Measurements from ENCODE around the gene TAS2R40. TPM values are rescaled to one million over a fixed set of nuclear protein-coding genes. Genes with fewer than 3 reads are reported as not detected.
"Not testable (repeated sequence)": the region's sequence is repeated elsewhere in the genome, so short reads cannot be mapped to it uniquely, and the experiment has no call there.

The TAS2R40 gene
- total RNA-seq, 1 donor from 2014 or later = not detected

- no peak for DNase-seq (ENCODE audit: low spot score)
- intact Hi-C loops (cut with DNase I) = no loop called here
Measured at GRCh38 chr7:143245123-143245522, 23.3 kb downstream of the TAS2R40 start.

GRCh38 chr7:143247372-143247771, 25.5 kb downstream of the TAS2R40 start:
- intact Hi-C loops (cut with DNase I) = no loop called here
- DNase-seq (ENCODE audit: low spot score) = no peak

DNA sequence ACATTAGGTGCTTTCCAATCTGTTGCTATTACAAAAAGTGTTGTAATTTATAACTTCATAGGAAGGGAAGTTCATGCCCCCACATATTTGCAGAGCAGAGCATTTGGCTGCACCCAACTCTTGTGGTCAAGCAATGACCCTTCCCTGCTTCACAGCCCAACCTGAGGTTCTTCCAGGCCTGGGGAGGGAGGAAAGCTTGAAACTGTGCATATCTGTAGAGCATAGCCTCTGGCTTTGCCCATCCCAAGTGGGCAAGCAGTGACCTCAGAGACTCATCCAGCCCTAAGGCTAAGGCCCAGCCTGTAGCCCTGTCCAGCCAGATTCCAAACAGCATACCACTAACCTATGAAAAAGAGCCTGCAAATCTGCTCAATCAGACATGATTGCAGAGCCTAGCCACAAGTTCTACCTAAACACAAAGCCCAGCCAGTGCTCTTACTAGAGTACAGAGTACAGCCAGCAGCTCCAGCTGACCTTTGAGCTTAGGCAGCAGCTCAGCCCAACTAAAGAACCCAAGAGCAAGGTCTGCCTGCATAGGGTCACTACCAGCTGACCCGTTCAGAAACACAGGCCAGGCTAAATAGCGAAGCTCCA, 27.0 kb downstream of the TAS2R40 start:
- no peak for DNase-seq (ENCODE audit: low spot score)
- intact Hi-C loops (cut with DNase I) = no loop called here

DNA sequence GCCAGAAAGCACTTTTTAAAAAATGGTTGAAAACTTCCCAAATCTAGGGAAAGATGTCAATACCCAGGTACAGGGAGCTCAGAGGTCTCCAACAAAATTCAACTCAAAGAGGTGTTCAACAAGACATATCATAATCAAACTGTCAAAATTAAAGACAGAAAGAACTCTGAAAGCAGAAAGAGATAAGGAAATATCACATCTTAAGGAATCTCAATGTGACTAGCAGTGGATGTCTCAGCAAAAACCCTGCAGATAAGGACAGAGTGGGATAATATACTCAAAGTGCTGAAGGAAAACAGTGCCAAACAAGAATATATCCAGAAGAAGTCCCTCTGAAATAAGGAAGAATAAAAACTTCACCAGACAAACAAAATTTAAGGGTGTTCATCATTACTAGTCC, 28.4 kb downstream of the TAS2R40 start:
- intact Hi-C loops (cut with DNase I) = no loop called here
- DNase-seq (ENCODE audit: low spot score) = no peak

GRCh38 chr7:143250822-143251221, 29.0 kb downstream of the TAS2R40 start:
- intact Hi-C loops (cut with DNase I) = no loop called here
- no peak for DNase-seq (ENCODE audit: low spot score)

- no peak for DNase-seq (ENCODE audit: low spot score)
- intact Hi-C loops (cut with DNase I) = no loop called here
Measured at GRCh38 chr7:143252006-143252405, 30.2 kb downstream of the TAS2R40 start.

- no peak for DNase-seq (ENCODE audit: low spot score)
- intact Hi-C loops (cut with DNase I) = no loop called here
Measured at GRCh38 chr7:143255564-143255963, 33.7 kb downstream of the TAS2R40 start.

DNA sequence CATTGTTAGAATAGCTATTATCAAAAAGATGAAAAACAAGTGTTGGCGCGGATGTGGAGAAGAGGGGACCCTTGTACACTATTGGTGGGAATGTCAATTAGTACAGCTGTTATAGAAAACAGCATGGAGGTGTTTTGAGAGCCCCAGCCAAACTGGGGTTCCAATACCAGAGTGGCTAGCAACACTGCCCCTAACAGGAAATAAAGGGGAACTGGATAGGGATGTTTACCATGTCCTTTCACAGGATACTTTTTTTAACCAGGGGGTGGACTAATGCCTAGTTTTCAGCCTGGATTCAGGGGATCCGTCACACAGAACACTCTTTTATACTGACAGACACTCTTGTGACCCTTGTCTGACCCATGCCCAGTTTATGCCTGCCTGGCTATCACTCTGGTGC, 34.5 kb downstream of the TAS2R40 start:
- DNase-seq (ENCODE audit: low spot score) = no peak
- intact Hi-C loops (cut with DNase I) = no loop called here

DNA sequence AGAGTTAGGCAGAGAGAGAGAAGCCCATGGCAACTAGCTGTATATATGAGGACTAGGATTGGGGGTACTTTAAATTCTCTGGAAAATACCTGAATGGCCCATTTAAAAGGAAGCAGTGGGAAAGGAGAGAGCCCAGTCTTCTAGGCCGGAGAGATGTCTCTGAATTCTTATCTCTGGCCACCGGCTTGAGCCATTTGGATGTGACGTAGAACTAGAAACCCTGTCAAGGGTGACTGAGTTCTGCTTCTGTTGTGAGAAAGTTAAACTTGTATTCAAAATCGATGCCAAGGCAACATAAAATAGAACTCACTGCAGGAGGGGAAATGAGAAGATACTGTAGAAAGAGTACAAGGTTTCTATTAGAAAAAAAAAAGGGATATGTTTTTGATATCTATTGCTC, 35.1 kb downstream of the TAS2R40 start:
- intact Hi-C loops (cut with DNase I) = no loop called here
- DNase-seq (ENCODE audit: low spot score) = no peak

DNA sequence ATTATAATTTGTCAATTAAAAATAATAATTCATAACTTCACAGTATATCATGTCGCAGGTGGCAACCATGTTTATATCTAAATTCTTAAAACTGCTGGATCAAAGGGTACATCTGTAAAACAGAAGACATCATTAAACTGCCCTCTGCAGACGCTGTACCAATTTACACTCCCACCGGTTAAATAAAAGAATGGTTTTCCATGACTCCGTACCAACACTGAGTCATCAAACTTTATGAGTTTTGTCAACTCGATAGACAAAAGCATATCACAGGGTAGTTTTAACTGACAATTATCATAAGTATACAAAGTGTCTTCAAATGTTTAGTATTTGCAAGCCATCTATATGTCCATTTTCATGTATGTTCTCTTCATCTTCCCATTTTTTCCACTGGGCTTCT, 35.7 kb downstream of the TAS2R40 start:
- no peak for DNase-seq (ENCODE audit: low spot score)
- intact Hi-C loops (cut with DNase I) = no loop called here

DNA sequence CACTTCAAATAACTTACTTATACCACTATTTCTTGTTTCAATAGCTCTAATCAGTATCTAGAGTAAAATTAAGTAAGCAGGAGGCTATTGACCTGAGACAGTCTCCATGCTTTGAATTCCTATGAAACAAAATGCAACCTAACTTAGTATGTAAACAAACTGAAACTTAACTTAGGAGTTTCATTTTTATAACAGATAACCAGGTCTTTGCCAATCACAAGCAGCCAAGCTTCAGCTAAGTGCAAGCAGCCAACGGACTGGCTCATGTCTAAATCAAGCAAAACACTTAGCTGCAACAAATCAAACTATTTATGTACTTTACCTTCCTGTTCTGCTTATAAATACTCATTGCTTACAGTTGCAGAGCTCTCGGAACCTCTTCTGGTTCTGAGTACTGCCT, 37.0 kb downstream of the TAS2R40 start:
- intact Hi-C loops (cut with DNase I) = no loop called here
- no peak for DNase-seq (ENCODE audit: low spot score)

DNA sequence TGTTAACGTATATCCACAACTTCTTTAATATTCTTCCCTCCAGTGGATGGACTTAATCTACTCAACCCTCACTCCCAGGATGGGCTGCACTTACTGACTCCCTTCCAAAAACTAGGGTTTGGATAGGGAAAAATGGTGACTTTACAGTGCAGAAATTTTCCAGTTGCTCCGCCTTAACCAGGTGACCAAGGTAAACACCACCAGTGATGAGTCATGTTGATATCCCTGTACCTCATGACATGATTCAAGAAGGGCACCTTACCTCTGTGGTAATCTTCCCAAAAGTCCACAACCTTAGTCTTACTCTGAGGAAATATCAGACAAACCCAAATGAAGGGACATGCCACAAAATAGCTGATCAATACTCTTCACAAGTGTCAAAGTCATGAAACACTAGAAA, 37.9 kb downstream of the TAS2R40 start:
- intact Hi-C loops (cut with DNase I) = loop anchor here (5.0 kb wide), 1 partner anchor 43 kb away; no protein-coding TSS in a partner anchor
- no peak for DNase-seq (ENCODE audit: low spot score)

- intact Hi-C loops (cut with DNase I) = loop anchor here (2.0 to 5.0 kb wide), 2 partner anchors 27 to 40 kb away; partner anchors contain the start of gene CASP2
Measured at GRCh38 chr7:143261901-143262300, 40.1 kb downstream of the TAS2R40 start.

DNA sequence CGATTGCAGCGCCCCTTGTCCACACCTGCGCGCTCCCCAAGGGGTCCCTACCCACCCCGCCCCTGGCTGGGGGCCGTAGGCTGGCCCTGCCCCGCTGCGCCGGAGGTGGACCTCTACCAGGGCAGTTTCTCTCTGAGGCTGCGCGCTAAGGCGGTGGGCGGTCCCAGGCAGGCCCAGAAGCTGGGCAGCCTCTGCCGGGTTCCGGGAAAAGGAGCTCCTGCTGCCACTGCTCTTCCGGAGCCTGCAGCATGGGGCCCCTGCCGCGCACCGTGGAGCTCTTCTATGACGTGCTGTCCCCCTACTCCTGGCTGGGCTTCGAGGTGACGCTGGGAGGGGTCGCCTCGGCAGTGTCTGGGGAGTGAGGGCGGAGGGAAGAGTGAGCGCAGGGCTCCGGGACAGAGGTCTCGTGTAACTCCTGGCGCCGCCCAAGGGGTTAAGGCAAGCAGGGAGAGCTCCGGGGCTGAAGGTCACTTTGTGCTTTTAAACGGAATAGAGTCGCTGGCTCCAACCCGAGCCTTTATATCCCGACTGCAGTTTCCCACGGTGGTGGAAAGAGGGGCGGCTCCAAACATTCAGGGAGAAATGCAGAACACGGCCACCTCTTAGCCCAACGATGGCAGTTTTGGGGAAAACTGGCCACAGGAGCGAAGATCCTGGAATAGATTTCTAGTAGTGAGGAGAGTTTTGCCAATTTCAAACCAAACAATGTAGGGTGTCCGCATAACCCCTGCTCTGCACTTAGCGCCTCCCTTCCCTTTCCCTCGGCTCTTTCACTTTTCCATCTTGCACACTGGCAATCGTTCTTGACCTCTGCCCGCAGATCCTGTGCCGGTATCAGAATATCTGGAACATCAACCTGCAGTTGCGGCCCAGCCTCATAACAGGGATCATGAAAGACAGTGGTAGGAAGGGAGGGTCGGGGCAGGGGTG, 41.7 kb downstream of the TAS2R40 start, which contains the start of gene GSTK1:
Gene GSTK1, plus strand, starts transcription at position 176 of the 930 bp plus-strand sequence. Its CDS starts 73 bp downstream, at position 249.
- DNase-seq (ENCODE audit: low spot score) = peak; percentile 96
- intact Hi-C loops (cut with DNase I) = loop anchor here (2.0 to 5.0 kb wide), 2 partner anchors 25 to 39 kb away; partner anchors contain the start of gene CASP2

More at GRCh38 chr7:143261901-143262300, 40.1 kb downstream of the TAS2R40 start:
- DNase-seq (ENCODE audit: low spot score) = no peak

DNA sequence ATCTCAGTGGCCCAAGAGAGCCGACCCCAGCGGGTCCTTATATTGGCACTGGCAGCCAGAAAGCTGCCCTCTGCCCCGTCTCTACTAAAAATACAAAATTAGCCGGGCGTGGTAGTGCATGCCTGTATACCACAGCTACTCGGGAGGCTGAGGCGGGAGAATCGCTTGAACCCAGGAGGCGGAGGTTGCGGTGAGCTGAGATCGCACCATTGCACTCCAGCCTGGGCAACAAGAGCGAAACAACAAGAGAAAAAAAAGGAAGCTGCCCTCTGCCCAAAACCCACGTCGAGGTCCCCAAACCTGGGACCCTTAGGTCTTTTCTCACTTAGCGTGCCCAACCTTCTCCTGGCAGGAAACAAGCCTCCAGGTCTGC, 42.3 kb downstream of the TAS2R40 start:
- intact Hi-C loops (cut with DNase I) = loop anchor here (5.0 kb wide), 1 partner anchor 38 kb away; no protein-coding TSS in a partner anchor
- not testable (repeated sequence) for DNase-seq (ENCODE audit: low spot score)

DNA sequence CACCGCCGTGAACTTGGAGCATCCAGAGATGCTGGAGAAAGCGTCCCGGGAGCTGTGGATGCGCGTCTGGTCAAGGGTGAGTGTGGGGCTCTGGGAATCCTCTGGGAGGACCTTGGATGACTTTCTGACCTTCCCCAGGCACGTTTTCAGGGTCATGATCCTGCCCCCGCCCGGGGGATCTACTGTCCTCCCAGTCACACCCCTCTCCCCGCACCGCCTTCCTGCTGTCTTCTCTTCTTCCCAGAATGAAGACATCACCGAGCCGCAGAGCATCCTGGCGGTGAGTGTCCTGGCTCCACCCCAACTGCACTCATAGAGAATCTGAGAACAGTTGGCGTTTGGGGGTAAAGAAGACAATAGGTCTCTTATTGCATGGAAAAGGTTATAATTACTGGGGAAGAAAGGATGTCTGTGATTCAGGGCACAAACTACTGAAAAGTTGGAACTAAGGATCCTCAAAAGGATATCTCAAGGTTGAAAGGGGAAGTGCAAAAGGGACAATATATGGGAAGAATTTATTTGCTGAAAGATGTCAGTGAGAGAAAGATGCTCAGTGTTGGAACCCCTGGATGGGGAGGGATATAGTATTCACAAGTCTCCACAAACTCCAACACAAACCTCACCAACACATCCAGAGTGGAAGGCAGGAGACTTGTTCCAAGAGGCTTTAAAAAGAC, 43.3 kb downstream of the TAS2R40 start:
- no peak for DNase-seq (ENCODE audit: low spot score)
- intact Hi-C loops (cut with DNase I) = no loop called here

GRCh38 chr7:143269251-143269650, 47.4 kb downstream of the TAS2R40 start:
- intact Hi-C loops (cut with DNase I) = no loop called here

DNA sequence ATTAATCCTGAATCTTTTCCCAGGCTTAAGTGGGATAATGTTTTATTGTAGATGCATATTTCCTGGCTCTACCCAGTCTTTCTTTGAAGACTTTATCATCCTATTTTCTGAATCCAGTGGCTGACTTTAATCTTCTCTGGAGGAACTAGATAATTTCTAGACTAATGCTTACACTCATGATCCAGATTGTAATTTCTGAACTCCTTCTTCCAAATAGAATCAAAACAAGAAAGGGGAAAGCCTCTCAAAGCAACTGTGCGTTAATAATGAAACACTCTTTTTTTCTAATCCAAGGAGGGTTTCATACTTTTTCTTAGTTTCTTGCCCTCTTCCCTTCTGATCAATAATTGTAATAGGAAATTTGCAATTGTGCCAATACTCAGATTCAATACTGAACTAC, 49.4 kb downstream of the TAS2R40 start:
- no peak for DNase-seq (ENCODE audit: low spot score)
- intact Hi-C loops (cut with DNase I) = no loop called here

More at GRCh38 chr7:143269251-143269650, 47.4 kb downstream of the TAS2R40 start:
- no peak for DNase-seq (ENCODE audit: low spot score)

All from cardiac septum (tissue), 1 donor.